Astrocyte (in vitro differentiated cells and primary cell): ENCODE data around the gene MRPS25.

Source experiments
- CTCF ChIP-seq: IDR thresholded peaks from 2 replicates; pipeline ENCODE4 v1.5.1; 2011; ENCODE audit warnings: low read depth, mild to moderate bottlenecking, inconsistent platforms, low read length, moderate library complexity; ENCODE audit not compliant: insufficient read depth
- EZH2 ChIP-seq: IDR thresholded peaks from 2 replicates; pipeline ENCODE4 v1.6.1; 2012; ENCODE audit warnings: mild to moderate bottlenecking, low read length, inconsistent platforms; ENCODE audit not compliant: insufficient read depth

DNA sequence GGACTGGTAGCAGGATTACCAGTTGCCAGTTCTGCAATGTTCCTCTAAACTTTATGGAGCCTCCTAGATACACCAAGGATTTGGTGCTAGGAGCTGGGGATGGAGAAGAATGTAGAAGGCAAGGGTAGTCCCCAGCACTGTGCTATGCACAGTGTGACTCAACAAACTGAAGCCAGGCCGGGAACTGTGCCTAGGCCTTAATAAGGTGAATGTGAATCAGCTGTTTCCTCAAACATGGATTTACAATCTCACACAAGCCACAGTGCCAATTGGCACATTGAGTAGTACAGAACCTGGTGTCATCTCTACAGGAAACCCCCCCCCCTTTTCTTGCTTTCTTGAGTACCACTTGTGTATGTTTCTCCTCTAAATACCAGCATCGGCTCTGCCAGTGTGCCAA is 32.5 kb downstream of the MRPS25 start:
- no peak for TF ChIP-seq CTCF
- no peak for TF ChIP-seq EZH2
